Gastroesophageal sphincter (tissue), 4 donors: ENCODE measurements around the gene CPM. TPM values are rescaled to one million over a fixed set of nuclear protein-coding genes. Genes with fewer than 3 reads are reported as not detected.

ENCODE experiments used
- small RNA-seq, 4 donors: library from RNA; depleted of rRNA; stranded (forward); fragments of <200 nt; gene quantifications; one replicate each; pipeline ENCODE3, GENCODE V24; 2016
- total RNA-seq, 4 donors: library from RNA; depleted of rRNA; stranded (reverse); fragments of >200 nt; gene quantifications; one replicate each; pipeline ENCODE4 v1.1.0, GENCODE V29; 2016

The CPM gene
- total RNA-seq, 4 donors from 2014 or later, result 24.9 to 57.3 (median 50.5) TPM

Small RNAs within 50 kb of the gene (small RNA-seq; reads per million reads assigned to genes)
- 0 reads per million in 4 donors for gene AC025423.5
- 0 reads per million in 4 donors for gene RNU7-4P

Other genes with a start within 250 kb of the CPM start
- 10 to 100 TPM; 28.4 to 46.7 (median 29.5) TPM for gene NUP107, start 246.2 kb downstream of the CPM start, total RNA-seq
- gene SLC35E3, start 187.0 kb downstream of the CPM start, total RNA-seq, result 10 to 100 TPM in 1 of 4 donors, 1 to 10 TPM in 3; 1.3 to 15.1 (median 4.9) TPM
- gene MDM2, start 125.0 kb downstream of the CPM start, total RNA-seq, result 10 to 100 TPM; 47.5 to 79.2 (median 57.4) TPM